Measurements from ENCODE around the gene ANKRD37. TPM values are rescaled to one million over a fixed set of nuclear protein-coding genes. Genes with fewer than 3 reads are reported as not detected.

The ANKRD37 gene
- total RNA-seq, 1 donor from 2014 or later = 3.6 TPM

GRCh38 chr4:185405296-185405999, 8.8 kb downstream of the ANKRD37 start:
- Mint-ChIP-seq H3K27me3 (no peaks in the 10 kb centered on the region), H3K4me1 (ENCODE audit: unreplicated experiment) (no peaks in the 10 kb centered on the region), H3K9me3 (peaks cover 4% of the 10 kb centered on the region), H3K36me3 (peaks cover 23% of the 10 kb centered on the region), H3K4me3 (no peak overlapping the region), H3K27ac (no peak overlapping the region)
- no peak for DNase-seq (ENCODE audit: extremely low spot score, unreplicated experiment)
- TF ChIP-seq, protein P1, sequence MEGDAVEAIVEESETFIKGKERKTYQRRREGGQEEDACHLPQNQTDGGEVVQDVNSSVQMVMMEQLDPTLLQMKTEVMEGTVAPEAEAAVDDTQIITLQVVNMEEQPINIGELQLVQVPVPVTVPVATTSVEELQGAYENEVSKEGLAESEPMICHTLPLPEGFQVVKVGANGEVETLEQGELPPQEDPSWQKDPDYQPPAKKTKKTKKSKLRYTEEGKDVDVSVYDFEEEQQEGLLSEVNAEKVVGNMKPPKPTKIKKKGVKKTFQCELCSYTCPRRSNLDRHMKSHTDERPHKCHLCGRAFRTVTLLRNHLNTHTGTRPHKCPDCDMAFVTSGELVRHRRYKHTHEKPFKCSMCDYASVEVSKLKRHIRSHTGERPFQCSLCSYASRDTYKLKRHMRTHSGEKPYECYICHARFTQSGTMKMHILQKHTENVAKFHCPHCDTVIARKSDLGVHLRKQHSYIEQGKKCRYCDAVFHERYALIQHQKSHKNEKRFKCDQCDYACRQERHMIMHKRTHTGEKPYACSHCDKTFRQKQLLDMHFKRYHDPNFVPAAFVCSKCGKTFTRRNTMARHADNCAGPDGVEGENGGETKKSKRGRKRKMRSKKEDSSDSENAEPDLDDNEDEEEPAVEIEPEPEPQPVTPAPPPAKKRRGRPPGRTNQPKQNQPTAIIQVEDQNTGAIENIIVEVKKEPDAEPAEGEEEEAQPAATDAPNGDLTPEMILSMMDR (conservative IDR thresholded peaks at IDR 0.05) = no peak

DNA sequence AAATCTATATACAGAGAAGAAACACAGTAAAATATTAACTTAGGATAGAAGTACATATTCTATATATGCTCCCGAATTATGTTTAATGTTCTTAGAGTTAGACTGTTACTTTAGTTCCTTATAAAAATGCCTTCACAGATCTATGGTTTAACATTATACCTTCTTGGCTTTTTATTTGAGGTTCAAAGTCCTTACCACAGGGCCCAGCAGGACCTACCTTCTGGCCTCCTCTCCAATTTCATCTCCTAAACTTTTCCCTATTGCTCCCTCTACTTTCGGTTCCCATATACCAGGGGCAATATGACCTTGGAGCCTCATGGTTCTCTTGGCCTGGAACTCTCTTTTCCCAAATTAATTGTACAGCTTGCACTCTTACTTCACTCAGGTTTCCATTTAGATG, 11.8 kb downstream of the ANKRD37 start:
- no peak for DNase-seq (ENCODE audit: extremely low spot score, unreplicated experiment)
- Mint-ChIP-seq H3K27ac (no peak overlapping the region), H3K36me3 (peaks cover 26% of the 10 kb centered on the region), H3K9me3 (peaks cover 4% of the 10 kb centered on the region), H3K4me3 (no peak overlapping the region), H3K4me1 (ENCODE audit: unreplicated experiment) (no peaks in the 10 kb centered on the region), H3K27me3 (no peaks in the 10 kb centered on the region)
- TF ChIP-seq, protein P1 (conservative IDR thresholded peaks at IDR 0.05) = no peak

DNA sequence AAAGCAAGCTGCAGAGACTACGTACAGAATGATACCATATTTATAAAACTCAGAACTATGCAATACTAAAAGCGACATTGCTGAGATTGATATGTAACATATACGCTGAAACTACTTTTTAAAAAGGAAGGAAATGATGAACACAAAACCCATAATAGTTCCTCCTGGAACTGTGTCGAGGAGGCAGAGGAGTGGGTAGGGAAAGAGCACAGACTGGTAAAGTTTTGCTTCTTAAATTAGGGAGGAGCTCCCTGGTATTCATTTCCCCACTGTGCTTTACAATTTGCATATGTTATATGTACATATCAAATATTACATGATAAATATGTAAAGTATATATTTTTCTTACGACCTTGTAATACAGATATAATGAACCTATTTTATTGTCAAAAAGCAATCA, 15.2 kb downstream of the ANKRD37 start:
- H3K9me3 Mint-ChIP-seq = peaks cover 4% of the 10 kb centered on the region
- H3K36me3 Mint-ChIP-seq = peaks cover 28% of the 10 kb centered on the region
- DNase-seq (ENCODE audit: extremely low spot score, unreplicated experiment) = no peak
- no peaks in the 10 kb centered on the region for H3K27me3 Mint-ChIP-seq
- H3K27ac Mint-ChIP-seq = no peak overlapping the region
- TF ChIP-seq, protein P1 (conservative IDR thresholded peaks at IDR 0.05) = no peak
- H3K4me3 Mint-ChIP-seq = no peak overlapping the region
- H3K4me1 Mint-ChIP-seq (ENCODE audit: unreplicated experiment) = no peaks in the 10 kb centered on the region

DNA sequence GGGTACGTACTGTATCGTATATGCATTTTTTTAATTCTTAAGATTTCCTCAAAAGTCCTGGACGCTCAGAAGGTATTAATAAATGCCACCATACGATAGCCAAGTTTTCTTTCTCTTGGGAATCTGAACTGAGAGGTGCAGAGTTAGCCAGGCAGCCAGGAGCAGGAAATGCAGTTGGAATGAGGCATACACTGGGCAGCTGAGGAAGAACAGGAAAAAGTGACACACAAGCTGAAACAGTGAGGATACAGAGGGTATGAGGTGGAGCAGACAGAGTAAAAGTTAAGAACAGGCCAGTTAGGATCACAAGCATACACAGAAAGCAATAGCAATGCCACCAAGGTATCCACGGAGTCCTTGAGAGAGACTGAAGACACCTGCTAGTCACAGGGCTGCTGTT, 15.8 kb downstream of the ANKRD37 start:
- no peak overlapping the region for H3K4me3 Mint-ChIP-seq
- TF ChIP-seq, protein P1 (conservative IDR thresholded peaks at IDR 0.05) = no peak
- no peak for DNase-seq (ENCODE audit: extremely low spot score, unreplicated experiment)
- H3K4me1 Mint-ChIP-seq (ENCODE audit: unreplicated experiment) = no peaks in the 10 kb centered on the region
- H3K27me3 Mint-ChIP-seq = no peaks in the 10 kb centered on the region
- H3K9me3 Mint-ChIP-seq = peaks cover 4% of the 10 kb centered on the region
- no peak overlapping the region for H3K27ac Mint-ChIP-seq
- H3K36me3 Mint-ChIP-seq = peaks cover 32% of the 10 kb centered on the region

GRCh38 chr4:185416955-185417354, 20.3 kb downstream of the ANKRD37 start:
- H3K27me3 Mint-ChIP-seq = no peaks in the 10 kb centered on the region
- no peak overlapping the region for H3K4me3 Mint-ChIP-seq
- TF ChIP-seq, protein P1 (conservative IDR thresholded peaks at IDR 0.05) = no peak
- peaks cover 8% of the 10 kb centered on the region for H3K4me1 Mint-ChIP-seq (ENCODE audit: unreplicated experiment)
- H3K27ac Mint-ChIP-seq = no peak overlapping the region
- H3K36me3 Mint-ChIP-seq = peaks cover 27% of the 10 kb centered on the region
- no peaks in the 10 kb centered on the region for H3K9me3 Mint-ChIP-seq
- no peak for DNase-seq (ENCODE audit: extremely low spot score, unreplicated experiment)

All from type B pancreatic cell (in vitro differentiated cells).